GM18526 (cell line): ENCODE results near the gene NTN1.

Experiments
- POLR2A ChIP-seq: IDR thresholded peaks from 3 replicates; pipeline ENCODE4 v1.6.1; 2011; ENCODE audit not compliant: insufficient read length; ENCODE audit errors: extremely low read depth

NTN1 gene

DNA sequence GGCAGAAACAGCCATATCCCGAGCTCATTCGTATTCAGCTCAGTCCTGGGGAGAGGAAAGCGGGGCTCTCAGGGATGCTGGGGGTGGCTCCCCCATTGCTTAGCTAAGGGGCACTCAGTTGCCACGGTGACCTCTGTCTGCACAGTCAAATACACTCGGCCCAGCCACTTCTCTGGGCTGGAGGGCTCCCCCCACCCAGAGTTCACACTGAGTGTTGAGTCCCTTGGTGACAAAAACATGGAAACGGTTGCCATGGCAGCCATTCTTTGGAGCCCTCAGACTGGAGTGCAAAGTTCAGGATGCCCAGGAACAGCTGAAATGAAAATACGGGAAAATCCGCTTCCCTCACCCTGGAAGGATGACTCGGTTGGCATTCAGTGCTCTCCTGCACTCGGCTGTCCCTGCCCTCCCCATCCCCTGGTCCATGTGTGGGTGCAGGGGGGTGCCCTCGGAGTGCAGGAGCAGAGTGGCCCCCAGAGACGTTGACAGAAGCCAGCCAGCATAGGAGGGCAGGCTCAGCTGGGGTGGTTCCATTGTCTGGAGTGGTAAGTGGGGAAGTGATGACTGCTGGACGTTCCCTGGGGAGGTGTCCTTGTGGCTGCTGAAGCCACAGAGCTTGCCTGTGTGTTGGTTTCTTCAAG is 216.5 kb downstream of the NTN1 start:
- TF ChIP-seq POLR2A = no peak

DNA sequence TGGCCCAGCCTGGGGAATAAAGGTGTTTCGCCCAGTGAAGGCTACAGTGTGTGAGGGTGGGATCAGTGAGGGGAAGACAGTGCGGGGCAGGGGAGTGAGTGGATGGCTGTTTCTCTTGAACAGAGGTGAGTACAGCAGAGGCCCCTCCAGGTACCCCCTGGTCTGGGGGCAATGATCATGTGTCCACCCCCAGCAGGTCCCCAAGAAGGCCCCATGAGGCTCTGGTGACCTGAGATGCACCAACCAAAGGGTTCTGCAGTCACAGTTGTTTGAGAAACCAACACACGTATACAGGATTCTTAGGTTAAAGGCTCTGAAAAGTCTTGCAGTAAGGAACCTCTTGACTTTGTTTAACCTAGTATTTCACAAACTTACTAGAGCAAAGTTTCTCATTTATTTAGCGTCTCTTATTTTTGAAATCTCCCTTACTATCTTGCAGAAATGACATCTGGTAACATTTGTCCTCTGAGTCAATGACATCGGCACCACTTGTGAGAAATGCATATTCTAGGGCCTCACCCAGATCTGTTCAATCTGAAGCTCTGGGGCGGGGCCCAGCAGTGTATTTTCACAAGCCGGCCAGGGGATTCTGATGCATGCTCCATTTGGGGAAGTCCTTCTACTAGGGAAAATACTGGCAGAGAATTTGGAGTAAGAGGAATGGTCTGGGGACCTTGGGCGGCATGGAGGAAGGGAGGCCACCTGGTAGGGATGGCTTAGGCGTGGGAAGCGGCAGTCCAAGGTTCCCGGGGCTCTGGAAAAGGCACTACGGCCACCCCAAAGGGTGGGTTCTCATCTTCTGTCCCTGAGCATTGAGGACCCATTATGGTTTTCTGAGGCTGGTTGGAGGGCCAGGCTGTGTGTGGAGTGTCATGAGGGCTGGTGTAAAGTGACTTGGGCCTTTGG is 217.3 kb downstream of the NTN1 start:
- no peak for TF ChIP-seq POLR2A

DNA sequence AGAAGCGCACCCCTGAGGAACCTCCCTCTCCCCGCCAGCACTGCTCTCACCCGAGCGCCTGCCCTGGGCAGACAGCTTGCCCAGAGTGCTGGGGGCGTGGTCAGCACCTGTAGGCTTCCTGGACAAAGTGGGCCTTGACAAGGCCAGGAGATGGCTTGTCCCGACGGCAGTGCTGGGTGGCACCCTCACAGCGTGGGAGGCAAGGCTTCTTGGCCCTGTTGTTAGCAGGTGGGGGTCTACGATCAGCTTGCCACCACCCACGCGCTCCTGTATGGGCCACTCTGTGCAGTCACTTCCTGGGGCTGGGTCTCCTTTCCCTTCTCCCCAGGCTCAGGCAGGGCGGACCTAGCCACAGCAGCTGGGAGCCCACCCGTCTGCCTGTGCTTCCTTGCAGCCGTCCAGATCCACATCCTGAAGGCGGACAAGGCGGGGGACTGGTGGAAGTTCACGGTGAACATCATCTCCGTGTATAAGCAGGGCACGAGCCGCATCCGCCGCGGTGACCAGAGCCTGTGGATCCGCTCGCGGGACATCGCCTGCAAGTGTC is 218.0 kb downstream of the NTN1 start:
- no peak for TF ChIP-seq POLR2A

- no peak for TF ChIP-seq POLR2A
Observed at GRCh38 chr17:9239793-9240658, 218.7 kb downstream of the NTN1 start.

DNA sequence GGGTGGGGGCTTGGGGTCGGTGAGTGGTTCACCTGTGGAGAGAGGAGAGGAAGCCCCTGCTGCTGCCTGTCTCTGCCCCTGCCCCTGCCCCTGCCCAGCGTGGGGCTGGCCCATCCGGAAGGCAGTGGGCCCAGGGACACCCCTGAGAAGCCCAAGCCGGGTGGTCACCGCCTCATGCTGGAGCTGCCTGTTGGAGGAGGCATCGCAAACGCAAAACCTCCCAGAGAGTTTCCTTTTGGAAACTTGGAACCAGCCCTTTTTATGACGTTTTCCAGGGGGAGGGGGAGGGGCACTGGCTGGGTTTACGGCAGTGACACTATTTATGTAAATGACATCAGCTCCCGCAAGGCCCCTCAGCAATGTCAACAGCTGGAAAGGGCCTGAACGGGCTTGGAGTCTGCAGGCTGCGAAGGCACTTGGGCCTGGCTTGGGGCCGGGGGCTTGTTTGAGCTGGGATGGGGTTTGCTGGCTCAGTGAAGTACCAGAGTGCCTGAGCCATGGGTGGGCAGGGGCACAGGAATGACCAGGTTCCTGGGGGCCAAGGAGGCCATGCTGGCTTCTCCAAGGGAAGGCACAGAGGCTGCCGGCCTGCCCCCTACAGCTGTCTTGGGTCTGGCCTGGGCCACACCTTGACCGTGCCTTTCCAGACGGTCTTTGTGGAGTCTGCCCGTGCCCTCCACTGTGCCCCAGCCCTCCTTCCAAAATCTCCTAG is 219.5 kb downstream of the NTN1 start:
- no peak for TF ChIP-seq POLR2A

GRCh38 chr17:9241371-9241712 is 220.0 kb downstream of the NTN1 start:
- TF ChIP-seq POLR2A = no peak

DNA sequence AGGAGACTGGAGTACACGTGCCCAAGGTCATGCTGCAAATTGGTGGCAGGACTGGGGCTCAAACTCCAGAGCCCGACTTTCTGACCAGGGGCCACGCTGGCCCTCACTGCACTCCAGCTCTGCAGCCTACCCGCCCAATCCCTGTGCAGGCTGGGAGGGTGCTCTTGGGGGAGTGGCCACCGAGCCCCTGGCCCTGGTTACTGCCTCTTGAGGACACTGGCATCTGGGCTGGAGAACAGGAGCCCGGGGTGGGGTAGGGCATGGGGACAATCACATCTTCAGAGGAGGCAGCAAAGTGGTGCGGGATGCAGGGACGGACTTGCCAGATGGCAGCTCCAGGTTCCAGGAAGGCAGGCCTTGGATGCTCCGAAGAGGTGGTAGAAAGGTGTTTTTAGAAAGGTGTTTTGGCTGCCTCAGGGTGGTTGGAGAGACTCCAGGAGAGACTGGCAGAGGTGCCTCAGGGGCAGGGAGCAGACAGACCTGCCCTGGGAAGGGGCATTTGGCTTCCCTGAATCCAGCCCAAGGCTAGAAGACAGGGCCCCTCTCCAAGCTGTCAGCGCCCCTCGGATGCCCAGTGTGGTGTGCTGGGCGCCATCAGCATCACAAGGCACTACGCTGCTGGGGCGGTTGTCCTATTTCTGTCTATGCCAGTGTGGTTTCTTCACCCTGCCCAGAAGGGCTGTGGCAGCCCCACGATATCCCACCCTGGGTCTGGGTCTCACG is 220.6 kb downstream of the NTN1 start:
- TF ChIP-seq POLR2A = no peak

DNA sequence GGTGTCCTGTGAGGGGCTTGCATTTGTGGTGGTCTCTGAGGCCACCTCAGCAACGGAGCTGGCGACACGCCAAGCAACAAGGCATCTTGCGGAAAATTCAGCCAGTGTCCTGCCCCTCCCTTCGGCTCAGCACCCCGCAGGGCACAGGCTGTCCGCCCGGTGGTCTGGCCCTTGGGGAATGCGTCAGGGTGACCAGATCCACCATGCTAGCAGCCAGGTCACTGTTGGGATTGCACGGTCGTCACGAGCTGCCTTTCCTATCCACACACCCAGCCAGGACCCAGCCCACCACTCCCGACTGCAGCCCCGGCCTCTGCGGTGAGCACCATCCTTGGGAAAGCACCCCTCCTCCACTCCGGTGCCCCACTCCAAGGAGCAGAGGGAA is 221.2 kb downstream of the NTN1 start:
- no peak for TF ChIP-seq POLR2A

GRCh38 chr17:9242983-9243382 is 221.7 kb downstream of the NTN1 start:
- no peak for TF ChIP-seq POLR2A

- no peak for TF ChIP-seq POLR2A
Observed at GRCh38 chr17:9244066-9245052, 223.0 kb downstream of the NTN1 start.

- TF ChIP-seq POLR2A = no peak
Observed at GRCh38 chr17:9247401-9247938, 226.2 kb downstream of the NTN1 start.

- no peak for TF ChIP-seq POLR2A
Observed at GRCh38 chr17:9249245-9249953, 228.1 kb downstream of the NTN1 start.

DNA sequence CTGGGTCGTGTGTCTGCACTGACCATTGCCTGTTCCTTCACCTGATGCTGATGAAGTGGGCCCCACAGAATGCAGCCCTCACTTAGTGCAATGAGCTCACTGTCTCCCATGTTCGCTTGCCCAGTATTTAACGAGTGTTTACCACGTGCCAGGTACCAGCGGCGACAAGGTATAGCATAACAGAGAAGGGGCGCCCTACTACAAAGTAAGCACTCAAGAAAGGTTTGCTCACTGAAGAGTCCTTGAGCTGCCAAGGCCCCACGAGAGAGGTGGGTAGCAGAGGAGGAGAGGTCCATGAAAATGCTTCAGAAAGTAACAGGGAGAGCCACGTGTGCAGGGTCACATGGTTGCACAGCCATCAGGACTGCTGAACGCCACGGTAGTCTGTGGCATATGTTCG is 230.0 kb downstream of the NTN1 start:
- no peak for TF ChIP-seq POLR2A
